Coronary artery (tissue), 2 donors: ENCODE data around the gene CFAP43.

Experiments
- DNase-seq: peaks from one replicate; pipeline ENCODE4 v3.0.0-alpha.2; 2017; ENCODE audit warnings: low spot score
- H3K27ac ChIP-seq, 2 donors: fragments of 200-600 bp; sonication (generic); one replicate each; pipeline ENCODE4 v1.5.1; 2016 to 2019
- H3K4me3 ChIP-seq: fragments of 200-600 bp; sonication (generic); 2 replicates; pipeline ENCODE4 v1.5.1; 2016; ENCODE audit warnings: mild to moderate bottlenecking, moderate library complexity
- TF ChIP-seq, protein P1 (sequence below): fragments of 200-600 bp; sonication (generic); IDR thresholded peaks from one replicate; pipeline ENCODE4 v1.5.1; 2019; ENCODE audit warnings: antibody characterized with exemption

The CFAP43 gene

DNA sequence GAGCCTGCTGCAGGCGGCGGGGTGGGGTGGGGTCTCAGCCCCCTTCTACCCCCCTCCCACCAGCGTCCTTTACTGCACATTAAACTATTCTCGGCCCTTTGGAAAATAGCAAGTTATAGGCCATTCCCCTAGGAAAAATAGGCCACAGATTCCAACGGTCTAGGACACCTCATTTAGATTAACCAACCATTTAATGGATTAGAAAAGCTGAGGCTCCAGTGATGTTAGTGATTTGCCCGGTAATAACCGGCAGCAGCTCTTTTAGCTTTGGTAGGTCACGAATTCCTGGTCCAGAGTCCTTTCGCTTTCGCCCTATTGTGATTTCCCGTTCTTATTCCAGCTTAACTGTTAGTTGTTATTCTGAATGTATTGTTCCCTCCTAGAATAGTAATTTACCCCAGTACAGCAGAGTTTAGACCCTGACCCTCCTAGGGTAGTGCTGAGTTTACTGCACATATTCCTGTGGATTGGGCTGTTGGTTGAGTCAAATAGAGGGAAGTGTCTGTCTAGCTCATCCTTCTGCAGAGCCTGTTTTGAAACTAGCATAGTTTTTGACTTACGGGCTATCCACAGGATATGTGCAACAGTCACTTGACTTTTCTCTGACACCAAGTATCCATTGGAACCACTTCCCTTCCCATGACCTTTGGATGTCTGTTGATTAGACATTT, 23.3 kb upstream of the CFAP43 start:
- peak overlapping the region; percentile 95 to 100 for H3K27ac ChIP-seq
- peak overlapping the region; percentile 97 for H3K4me3 ChIP-seq
- TF ChIP-seq, protein P1, sequence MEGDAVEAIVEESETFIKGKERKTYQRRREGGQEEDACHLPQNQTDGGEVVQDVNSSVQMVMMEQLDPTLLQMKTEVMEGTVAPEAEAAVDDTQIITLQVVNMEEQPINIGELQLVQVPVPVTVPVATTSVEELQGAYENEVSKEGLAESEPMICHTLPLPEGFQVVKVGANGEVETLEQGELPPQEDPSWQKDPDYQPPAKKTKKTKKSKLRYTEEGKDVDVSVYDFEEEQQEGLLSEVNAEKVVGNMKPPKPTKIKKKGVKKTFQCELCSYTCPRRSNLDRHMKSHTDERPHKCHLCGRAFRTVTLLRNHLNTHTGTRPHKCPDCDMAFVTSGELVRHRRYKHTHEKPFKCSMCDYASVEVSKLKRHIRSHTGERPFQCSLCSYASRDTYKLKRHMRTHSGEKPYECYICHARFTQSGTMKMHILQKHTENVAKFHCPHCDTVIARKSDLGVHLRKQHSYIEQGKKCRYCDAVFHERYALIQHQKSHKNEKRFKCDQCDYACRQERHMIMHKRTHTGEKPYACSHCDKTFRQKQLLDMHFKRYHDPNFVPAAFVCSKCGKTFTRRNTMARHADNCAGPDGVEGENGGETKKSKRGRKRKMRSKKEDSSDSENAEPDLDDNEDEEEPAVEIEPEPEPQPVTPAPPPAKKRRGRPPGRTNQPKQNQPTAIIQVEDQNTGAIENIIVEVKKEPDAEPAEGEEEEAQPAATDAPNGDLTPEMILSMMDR = no peak
- no peak for DNase-seq

DNA sequence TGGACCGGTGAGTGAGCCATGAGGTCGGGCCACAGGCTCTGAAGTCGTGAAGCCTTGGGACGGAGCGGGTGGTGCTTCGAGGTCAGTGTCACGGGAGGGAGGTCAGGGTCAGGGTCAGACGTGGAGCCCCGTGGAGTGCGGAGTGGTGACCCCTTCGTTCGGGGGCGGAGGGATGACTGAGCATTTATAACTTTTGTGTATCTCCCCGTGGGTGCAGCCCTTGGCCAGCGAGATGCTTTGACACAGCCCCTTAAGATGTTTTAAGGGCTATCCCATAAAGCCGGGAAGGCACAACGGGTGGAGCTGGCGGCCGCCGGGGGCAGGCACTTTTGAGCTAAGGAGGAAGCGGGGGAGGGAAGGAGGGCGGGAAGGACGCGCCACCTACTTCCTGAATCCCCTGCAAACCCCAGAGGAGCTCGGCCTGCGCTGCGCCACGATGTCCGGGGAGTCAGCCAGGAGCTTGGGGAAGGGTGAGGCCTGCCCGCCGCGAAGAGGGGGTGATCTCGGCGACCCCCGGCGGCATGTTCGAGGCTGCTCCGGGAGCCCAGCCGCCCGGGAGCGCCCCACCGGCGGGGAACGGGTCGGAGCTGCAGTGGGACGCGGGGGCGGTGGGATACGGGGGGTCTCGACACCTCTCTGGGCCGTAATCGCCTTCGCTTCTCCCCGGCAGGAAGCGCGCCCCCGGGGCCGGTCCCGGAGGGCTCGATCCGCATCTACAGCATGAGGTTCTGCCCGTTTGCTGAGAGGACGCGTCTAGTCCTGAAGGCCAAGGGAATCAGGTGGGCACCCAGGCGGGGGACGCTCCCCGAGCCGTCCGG, 22.5 kb upstream of the CFAP43 start, which contains the start of gene GSTO1:
GSTO1 (plus strand) TSS at position 400 of the 818 bp plus-strand sequence; CDS start at position 437, 37 bp downstream.
- peak; percentile 88 for DNase-seq
- Histone ChIP-seq H3K4me3 (peak within 1 kb of the TSS; percentile 97), H3K27ac (peak within 1 kb of the TSS; percentile 95 to 100)
- TF ChIP-seq, protein P1 = no peak

DNA sequence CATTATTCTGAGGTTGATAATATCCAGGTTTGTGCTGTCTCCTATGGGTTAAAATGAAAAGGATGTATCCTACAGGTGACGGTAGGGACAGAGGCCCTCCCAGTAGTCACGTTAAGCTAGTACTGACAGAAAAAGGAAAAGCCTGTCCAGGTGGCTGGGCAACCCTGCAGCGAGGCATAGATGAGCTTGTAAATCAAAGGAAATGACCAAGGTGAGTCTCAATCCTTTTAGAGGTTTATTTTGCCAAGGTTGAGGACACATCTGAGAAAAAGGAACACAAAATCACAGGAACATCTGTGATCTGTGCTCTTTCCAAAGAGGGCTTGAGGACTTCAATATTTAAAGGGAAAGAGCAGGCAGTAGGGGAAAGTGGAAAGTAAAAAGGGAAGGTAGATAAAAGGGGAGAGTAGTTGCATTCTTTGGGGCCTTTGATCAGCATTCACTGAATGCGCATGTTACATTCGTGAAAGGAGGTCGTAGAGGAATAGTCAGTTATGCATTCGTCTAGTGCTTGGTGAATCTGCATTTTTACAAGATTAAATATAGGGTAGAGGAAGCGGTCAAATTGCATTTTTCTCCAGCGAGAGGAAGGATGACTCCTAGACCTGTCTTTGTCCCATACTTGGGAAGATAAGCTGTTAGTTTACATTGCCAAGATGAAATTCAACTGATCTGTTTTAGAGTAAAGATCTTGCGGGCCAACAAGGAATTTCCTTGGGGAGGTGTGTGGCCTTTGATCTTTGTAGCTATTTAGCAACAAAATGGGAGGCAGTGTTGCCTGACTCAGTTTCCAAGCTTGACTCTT, 21.6 kb upstream of the CFAP43 start:
- TF ChIP-seq, protein P1 = no peak
- peak overlapping the region; percentile 97 for H3K4me3 ChIP-seq

DNA sequence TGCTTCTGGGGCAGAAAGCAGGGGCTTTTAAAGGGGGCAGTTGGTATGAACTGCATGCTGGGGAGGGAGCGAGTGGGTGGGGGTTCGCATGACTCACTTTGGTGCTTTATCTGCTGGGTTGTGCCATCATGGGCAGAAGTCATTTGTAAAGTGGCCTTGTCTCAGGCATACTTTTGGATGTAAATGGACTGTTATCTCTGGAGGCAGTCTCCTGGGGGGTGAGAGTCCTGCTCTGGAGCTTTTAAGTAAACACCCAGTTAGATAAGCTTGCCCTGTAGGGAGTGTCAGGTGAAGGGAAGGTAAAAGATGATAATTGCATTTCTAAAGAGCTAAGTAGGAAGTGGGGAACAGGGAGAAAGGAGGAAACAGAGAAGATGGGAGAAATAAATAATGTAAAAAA, 20.9 kb upstream of the CFAP43 start:
- Histone ChIP-seq H3K27ac (no peak overlapping the region), H3K4me3 (no peak overlapping the region)
- TF ChIP-seq, protein P1 = no peak
- DNase-seq = no peak

More for the DNA sequence above, 21.6 kb upstream of the CFAP43 start:
- DNase-seq = no peak
- H3K27ac ChIP-seq = peak overlapping the region; percentile 95 to 100

DNA sequence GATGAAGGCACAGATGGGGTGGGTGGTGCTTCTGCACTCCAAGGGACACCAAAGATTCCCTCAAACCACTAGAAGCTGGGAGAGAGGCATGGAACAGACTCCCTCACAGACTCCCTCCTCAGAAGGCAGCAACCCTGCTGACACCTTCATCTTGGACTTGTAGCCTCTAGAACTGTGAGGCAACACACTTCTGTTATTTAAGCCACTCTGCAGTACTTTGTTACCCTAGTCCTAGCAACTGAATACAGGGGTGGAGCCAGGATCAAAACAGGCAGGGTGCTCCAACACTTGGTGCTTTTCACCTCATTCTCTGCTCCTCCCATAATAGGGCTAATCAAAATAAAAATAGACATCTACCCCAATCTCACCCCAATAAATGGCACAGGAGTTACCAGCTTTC, 20.2 kb upstream of the CFAP43 start:
- TF ChIP-seq, protein P1 = no peak
- no peak for DNase-seq
- no peak overlapping the region for H3K27ac ChIP-seq
- no peak overlapping the region for H3K4me3 ChIP-seq

DNA sequence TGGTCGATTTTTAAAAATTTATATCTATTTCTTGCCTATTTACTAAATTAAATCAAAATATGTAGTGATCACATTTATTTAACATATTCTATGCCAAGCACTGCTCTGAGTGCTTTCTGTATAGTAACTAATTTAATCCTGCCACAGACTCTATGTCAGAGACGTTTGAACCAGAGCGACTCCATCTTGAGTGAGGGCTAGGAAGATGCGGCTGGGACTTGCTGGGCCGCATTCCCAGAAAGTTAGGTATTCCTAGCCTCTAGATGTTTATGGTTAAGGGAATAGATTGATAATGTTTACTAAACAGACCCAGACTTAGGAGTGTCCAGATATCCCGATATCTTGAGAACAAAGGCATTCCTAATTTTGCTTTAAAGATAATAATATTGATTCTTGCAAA, 19.3 kb upstream of the CFAP43 start:
- TF ChIP-seq, protein P1 = no peak
- no peak for DNase-seq
- no peak overlapping the region for H3K27ac ChIP-seq
- H3K4me3 ChIP-seq = no peak overlapping the region
